Keratinocyte (primary cell): ENCODE results near the gene FHOD1. TPM values are rescaled to one million over a fixed set of nuclear protein-coding genes. Genes with fewer than 3 reads are reported as not detected.

Experiments
- DNase-seq: peaks from one replicate; pipeline ENCODE4 v3.0.0-alpha.2; 2011; ENCODE audit warnings: low read depth, missing footprints, low spot score
- FAIRE-seq: peaks from 2 replicates; lab custom pipeline; 2011; peaks lifted over from hg19 to GRCh38; lab: Jason Lieb, UNC
- H2AFZ ChIP-seq: 2 replicates; pipeline ENCODE4 v1.6.0; 2012; ENCODE audit warnings: low read length, control low read depth, inconsistent platforms; ENCODE audit not compliant: control insufficient read depth
- H3K27ac ChIP-seq: 2 replicates; pipeline ENCODE4 v1.5.1; 2011; ENCODE audit warnings: low read length; ENCODE audit not compliant: control insufficient read depth, insufficient read depth
- H3K27me3 ChIP-seq: 3 replicates; pipeline ENCODE4 v1.6.0; 2011; ENCODE audit warnings: low read length; ENCODE audit not compliant: control insufficient read depth, insufficient read depth; ENCODE audit errors: extremely low read depth
- H3K36me3 ChIP-seq, 2 experiments: 2 replicates in 1 of 2; 3 replicates in 1 of 2; pipeline ENCODE4 v1.5.1; 2011; ENCODE audit warnings: low read length in 2 of 2, mild to moderate bottlenecking in 1 of 2; ENCODE audit not compliant: control insufficient read depth in 2 of 2, insufficient read depth in 2 of 2; ENCODE audit errors: extremely low read depth in 1 of 2
- H3K4me1 ChIP-seq: 3 replicates; pipeline ENCODE4 v1.5.1; 2011; ENCODE audit warnings: low read length; ENCODE audit not compliant: control insufficient read depth, insufficient read depth; ENCODE audit errors: extremely low read depth
- H3K4me2 ChIP-seq: 3 replicates; pipeline ENCODE4 v1.6.0; 2011; ENCODE audit warnings: low read depth, low read length; ENCODE audit not compliant: control insufficient read depth, insufficient read depth; ENCODE audit errors: extremely low read depth
- H3K4me3 ChIP-seq, 3 experiments: fragments of 200-600 bp in 1 of 3; sonication (generic) in 1 of 3; 2 replicates in 2 of 3; 3 replicates in 1 of 3; pipeline ENCODE4 v1.5.1; 2011 to 2016; ENCODE audit warnings: low read length in 3 of 3, mild to moderate bottlenecking in 3 of 3, control low read depth in 2 of 3, inconsistent platforms in 1 of 3, low read depth in 1 of 3, mixed read lengths in 1 of 3, mixed run types in 1 of 3, moderate library complexity in 1 of 3; ENCODE audit not compliant: control insufficient read depth in 2 of 3, insufficient read depth in 2 of 3; ENCODE audit errors: extremely low read depth in 1 of 3
- H3K79me2 ChIP-seq: 2 replicates; pipeline ENCODE4 v1.6.0; 2012; ENCODE audit warnings: low read length; ENCODE audit not compliant: control insufficient read depth, insufficient read depth
- H3K9ac ChIP-seq: 3 replicates; pipeline ENCODE4 v1.6.0; 2011; ENCODE audit warnings: low read length; ENCODE audit not compliant: control insufficient read depth, insufficient read depth; ENCODE audit errors: extremely low read depth
- H3K9me1 ChIP-seq: 3 replicates; pipeline ENCODE4 v1.6.0; 2011; ENCODE audit warnings: low read length; ENCODE audit not compliant: control insufficient read depth, insufficient read depth; ENCODE audit errors: extremely low read depth
- H3K9me3 ChIP-seq: 2 replicates; pipeline ENCODE4 v1.5.1; 2012; ENCODE audit warnings: low read depth, low read length; ENCODE audit not compliant: control insufficient read depth
- H4K20me1 ChIP-seq: 3 replicates; pipeline ENCODE4 v1.6.0; 2011; ENCODE audit warnings: low read length; ENCODE audit not compliant: control insufficient read depth, insufficient read depth; ENCODE audit errors: extremely low read depth
- CTCF ChIP-seq, 3 experiments: IDR thresholded peaks in 1 of 3; conservative IDR thresholded peaks in 1 of 3; optimal IDR thresholded peaks in 1 of 3; 2 replicates in 2 of 3; 3 replicates in 1 of 3; pipeline versions ENCODE3 to v1.5.1; 2011; ENCODE audit warnings: low read length in 3 of 3, mild to moderate bottlenecking in 3 of 3, moderate library complexity in 2 of 3, control low read depth in 1 of 3, inconsistent platforms in 1 of 3; ENCODE audit not compliant: insufficient read depth in 2 of 3; ENCODE audit errors: extremely low read depth in 1 of 3
- EZH2 ChIP-seq: IDR thresholded peaks from one replicate; pipeline ENCODE4 v1.6.1; 2012; ENCODE audit warnings: inconsistent platforms, mild to moderate bottlenecking, low read length, moderate library complexity
- dilution Hi-C: fragments of 300-500 bp; cut with MboI; formaldehyde crosslinking; loops from one replicate; pipeline ENCODE4 v1.7.0; 2020; ENCODE audit warnings: low sequenced_read_pairs; ENCODE audit not compliant: extremely low pct_ligation_motif_present
- polyA plus RNA-seq, 5 experiments: library from polyadenylated mRNA; depleted of rRNA in 3 of 5; stranded (reverse) in 3 of 5; stranded (forward) in 1 of 5; unstranded in 1 of 5; fragments of >200 nt; gene quantifications; 1 replicate in 1 of 5; 2 replicates in 3 of 5; 3 replicates in 1 of 5; pipeline versions ENCODE4 v1.2.1 to v1.2.3, GENCODE V29; 2011 to 2012; ENCODE audit warnings: missing spikeins in 2 of 5, low read depth in 1 of 5, low replicate concordance in 1 of 5

The FHOD1 gene
- polyA plus RNA-seq, 1 donor (not counting 4 experiments of a cell fraction or from before 2014, with no cell fraction given): 29.4 TPM

GRCh38 chr16:67264866-67265265 lies 17.6 kb upstream of the FHOD1 start:
- Histone ChIP-seq H3K27ac (no peak overlapping the region), H3K4me2 (no peak overlapping the region), H3K9ac (no peak overlapping the region), H3K4me3 (no peak overlapping the region), H4K20me1 (no peaks in the 10 kb centered on the region), H3K36me3 (no peaks in the 10 kb centered on the region), H3K9me1 (no peaks in the 10 kb centered on the region), H3K27me3 (peaks cover 24% of the 10 kb centered on the region), H3K79me2 (no peaks in the 10 kb centered on the region), H3K4me1 (no peaks in the 10 kb centered on the region), H2AFZ (no peak overlapping the region), H3K9me3 (no peaks in the 10 kb centered on the region)
- dilution Hi-C loops: no loop called here
- TF ChIP-seq EZH2 (no peak), CTCF (optimal IDR thresholded peaks at IDR 0.05 in 1 of 3, IDR thresholded peaks at IDR 0.05 in 1 of 3, conservative IDR thresholded peaks at IDR 0.05 in 1 of 3; ENCODE audit: extremely low read depth in 1 of 3, insufficient read depth in 2 of 3, low read length in 3 of 3) (no peak)
- DNase-seq (no peak), FAIRE-seq (no peak)

DNA sequence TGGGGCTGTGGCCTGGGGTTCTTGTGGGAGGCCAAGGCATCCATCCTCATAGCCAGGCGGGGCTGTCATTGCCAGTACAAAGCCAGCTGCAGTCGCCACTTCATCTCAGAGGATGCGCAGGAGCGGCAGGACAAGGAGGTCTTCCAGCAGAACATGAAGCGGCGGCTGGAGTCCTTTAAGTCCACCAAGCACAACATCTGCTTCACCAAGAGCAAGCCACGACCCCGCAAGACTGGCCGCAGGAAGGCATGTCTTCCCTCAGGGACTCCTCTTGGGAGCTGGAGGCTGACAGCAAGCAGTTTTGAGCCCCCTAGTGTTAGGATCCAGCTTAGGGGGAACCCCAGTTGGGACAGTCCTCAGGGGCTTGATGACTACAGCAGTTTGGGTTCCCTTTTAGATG lies 17.0 kb upstream of the FHOD1 start:
- no peak for TF ChIP-seq EZH2
- peak in 1 of 3 experiments; percentile 5 for TF ChIP-seq CTCF (optimal IDR thresholded peaks at IDR 0.05 in 1 of 3, IDR thresholded peaks at IDR 0.05 in 1 of 3, conservative IDR thresholded peaks at IDR 0.05 in 1 of 3; ENCODE audit: extremely low read depth in 1 of 3, insufficient read depth in 2 of 3, low read length in 3 of 3)
- FAIRE-seq (no peak), DNase-seq (no peak)
- no peak overlapping the region for H3K27ac ChIP-seq
- no peak overlapping the region for H2AFZ ChIP-seq
- no peaks in the 10 kb centered on the region for H4K20me1 ChIP-seq
- dilution Hi-C loops: no loop called here
- H3K27me3 ChIP-seq: peaks cover 24% of the 10 kb centered on the region
- H3K9me3 ChIP-seq: no peaks in the 10 kb centered on the region
- H3K36me3 ChIP-seq: no peaks in the 10 kb centered on the region
- H3K9ac ChIP-seq: no peak overlapping the region
- H3K9me1 ChIP-seq: no peaks in the 10 kb centered on the region
- no peak overlapping the region for H3K4me2 ChIP-seq
- H3K79me2 ChIP-seq: no peaks in the 10 kb centered on the region
- no peaks in the 10 kb centered on the region for H3K4me1 ChIP-seq
- no peak overlapping the region for H3K4me3 ChIP-seq
